OCI-LY7 (cell line): ENCODE data around the gene NDUFC2. TPM values are rescaled to one million over a fixed set of nuclear protein-coding genes. Genes with fewer than 3 reads are reported as not detected.

Experiments
- BruUV-seq: library from RNA; stranded (reverse); fragments of 400-500 nt; replicated peaks from 2 replicates; lab custom pipeline; 2021; lab: Mats Ljungman, UMichigan
- CTCF ChIA-PET: fragments of 300-600 bp; sonication (Branson Sonifier 250); formaldehyde crosslinking; loops from one replicate; lab custom pipeline; 2022; ENCODE audit warnings: antibody characterized with exemption; ENCODE audit not compliant: unreplicated experiment; lab: Charles Lee
- POLR2A ChIA-PET: fragments of 300-600 bp; sonication (Branson Sonifier 250); formaldehyde crosslinking; loops from one replicate; lab custom pipeline; 2022; ENCODE audit warnings: antibody characterized with exemption; lab: Charles Lee
- DNase-seq: peaks from one replicate; pipeline ENCODE4 v3.0.0-alpha.2; 2015; ENCODE audit warnings: low spot score
- H2AFZ ChIP-seq: fragments of 200-600 bp; sonication (generic), shearing (Covaris generic); 2 replicates; pipeline ENCODE4 v1.6.1; 2014; ENCODE audit warnings: mild to moderate bottlenecking, antibody characterized with exemption, low read length, moderate library complexity
- H3K27ac ChIP-seq: fragments of 200-600 bp; sonication (generic); 2 replicates; pipeline ENCODE4 v1.5.1; 2014; ENCODE audit warnings: mixed run types, low read depth, mild to moderate bottlenecking, moderate library complexity, low read length, inconsistent platforms; ENCODE audit not compliant: poor library complexity, severe bottlenecking
- H3K36me3 ChIP-seq: fragments of 200-600 bp; sonication (generic); 2 replicates; pipeline ENCODE4 v1.6.1; 2014; ENCODE audit warnings: mild to moderate bottlenecking, antibody characterized with exemption, low read length, moderate library complexity, mixed read lengths; ENCODE audit not compliant: insufficient read depth
- H3K4me1 ChIP-seq: fragments of 200-600 bp; sonication (generic); 2 replicates; pipeline ENCODE4 v1.5.1; 2014; ENCODE audit warnings: mild to moderate bottlenecking, low read length; ENCODE audit not compliant: insufficient read depth, poor library complexity, severe bottlenecking
- H3K4me2 ChIP-seq: fragments of 200-600 bp; sonication (generic); 2 replicates; pipeline ENCODE4 v1.6.1; 2014; ENCODE audit warnings: mild to moderate bottlenecking, low read length
- H3K4me3 ChIP-seq: fragments of 200-600 bp; sonication (generic); 2 replicates; pipeline ENCODE4 v1.5.1; 2014; ENCODE audit warnings: mild to moderate bottlenecking, low read depth, low read length; ENCODE audit not compliant: poor library complexity, severe bottlenecking
- H3K79me2 ChIP-seq: fragments of 200-600 bp; sonication (generic); 2 replicates; pipeline ENCODE4 v1.6.1; 2016; ENCODE audit warnings: low read depth, mild to moderate bottlenecking, low read length, moderate library complexity, mixed read lengths; ENCODE audit not compliant: insufficient read depth
- H3K9me2 ChIP-seq: fragments of 200-600 bp; sonication (generic); 2 replicates; pipeline ENCODE4 v1.6.1; 2016; ENCODE audit warnings: mild to moderate bottlenecking, low read length, mixed read lengths; ENCODE audit not compliant: insufficient read depth
- H3K9me3 ChIP-seq: fragments of 200-600 bp; sonication (generic); 2 replicates; pipeline ENCODE4 v1.6.1; 2014; ENCODE audit warnings: mild to moderate bottlenecking, mixed run types, low read length, mixed read lengths
- H4K20me1 ChIP-seq: fragments of 200-600 bp; sonication (generic); 2 replicates; pipeline ENCODE4 v1.6.1; 2014; ENCODE audit warnings: mild to moderate bottlenecking, antibody characterized with exemption, low read length, moderate library complexity, mixed read lengths; ENCODE audit not compliant: insufficient read depth
- EZH2phosphoT487 ChIP-seq: fragments of 200-600 bp; sonication (generic); IDR thresholded peaks from 2 replicates; pipeline ENCODE4 v1.6.1; 2018; ENCODE audit warnings: low read depth, borderline replicate concordance, mild to moderate bottlenecking, mixed run types, antibody characterized with exemption, low read length, moderate library complexity, mixed read lengths
- intact Hi-C: fragments of 100-400 bp; cut with micrococcal nuclease; formaldehyde crosslinking; loops from one replicate; pipeline ENCODE4 v1.10.0; 2022; ENCODE audit not compliant: unreplicated experiment
- total RNA-seq, 2 experiments: library from RNA; depleted of rRNA in 1 of 2; stranded (reverse); fragments of >200 nt in 1 of 2; shearing (Covaris generic) in 1 of 2; gene quantifications; 2 replicates each; pipeline ENCODE4 v1.2.3, GENCODE V29; 2014 to 2022
- TF ChIP-seq, protein P1 (sequence below): fragments of 200-600 bp; sonication (generic); conservative IDR thresholded peaks from 2 replicates; pipeline ENCODE4 v1.5.1; 2014; ENCODE audit warnings: mild to moderate bottlenecking, antibody characterized with exemption, low read length, moderate library complexity, mixed read lengths

The NDUFC2 gene
- total RNA-seq, 2 experiments from 2014 or later = 53.3 to 95.7 TPM

DNA sequence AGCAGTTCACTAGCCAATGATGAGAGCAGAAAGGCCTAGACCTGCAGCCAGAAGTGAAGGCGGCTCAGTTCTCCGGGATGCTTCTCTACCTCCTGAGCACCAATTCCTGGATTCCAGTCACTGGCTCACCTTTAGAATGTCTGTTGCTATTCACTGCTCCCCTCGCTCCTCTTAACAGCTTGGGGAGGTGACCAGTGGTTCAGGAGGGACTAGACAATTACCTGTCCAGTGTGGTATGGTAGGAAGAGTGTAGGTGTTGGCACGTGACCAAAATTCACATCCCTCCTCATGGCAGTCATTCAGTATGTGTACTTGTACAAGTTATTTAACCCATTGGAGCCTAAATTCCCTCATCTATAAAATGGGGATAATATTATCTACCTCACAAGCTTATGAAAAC lies 12.0 kb downstream of the NDUFC2 start:
- ChIA-PET POLR2A (no interaction called here), CTCF (no interaction called here)
- Histone ChIP-seq H2AFZ (no peak overlapping the region), H4K20me1 (no peaks in the 10 kb centered on the region), H3K4me3 (no peak overlapping the region), H3K4me2 (no peak overlapping the region), H3K9me2 (no peaks in the 10 kb centered on the region), H3K9me3 (no peaks in the 10 kb centered on the region), H3K4me1 (no peaks in the 10 kb centered on the region), H3K79me2 (no peaks in the 10 kb centered on the region), H3K36me3 (peaks cover 23% of the 10 kb centered on the region), H3K27ac (no peak overlapping the region)
- TF ChIP-seq, protein P1, sequence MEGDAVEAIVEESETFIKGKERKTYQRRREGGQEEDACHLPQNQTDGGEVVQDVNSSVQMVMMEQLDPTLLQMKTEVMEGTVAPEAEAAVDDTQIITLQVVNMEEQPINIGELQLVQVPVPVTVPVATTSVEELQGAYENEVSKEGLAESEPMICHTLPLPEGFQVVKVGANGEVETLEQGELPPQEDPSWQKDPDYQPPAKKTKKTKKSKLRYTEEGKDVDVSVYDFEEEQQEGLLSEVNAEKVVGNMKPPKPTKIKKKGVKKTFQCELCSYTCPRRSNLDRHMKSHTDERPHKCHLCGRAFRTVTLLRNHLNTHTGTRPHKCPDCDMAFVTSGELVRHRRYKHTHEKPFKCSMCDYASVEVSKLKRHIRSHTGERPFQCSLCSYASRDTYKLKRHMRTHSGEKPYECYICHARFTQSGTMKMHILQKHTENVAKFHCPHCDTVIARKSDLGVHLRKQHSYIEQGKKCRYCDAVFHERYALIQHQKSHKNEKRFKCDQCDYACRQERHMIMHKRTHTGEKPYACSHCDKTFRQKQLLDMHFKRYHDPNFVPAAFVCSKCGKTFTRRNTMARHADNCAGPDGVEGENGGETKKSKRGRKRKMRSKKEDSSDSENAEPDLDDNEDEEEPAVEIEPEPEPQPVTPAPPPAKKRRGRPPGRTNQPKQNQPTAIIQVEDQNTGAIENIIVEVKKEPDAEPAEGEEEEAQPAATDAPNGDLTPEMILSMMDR = no peak
- TF ChIP-seq EZH2phosphoT487 = no peak
- intact Hi-C loops = no loop called here
- DNase-seq = no peak
- no TSS peak for BruUV-seq

DNA sequence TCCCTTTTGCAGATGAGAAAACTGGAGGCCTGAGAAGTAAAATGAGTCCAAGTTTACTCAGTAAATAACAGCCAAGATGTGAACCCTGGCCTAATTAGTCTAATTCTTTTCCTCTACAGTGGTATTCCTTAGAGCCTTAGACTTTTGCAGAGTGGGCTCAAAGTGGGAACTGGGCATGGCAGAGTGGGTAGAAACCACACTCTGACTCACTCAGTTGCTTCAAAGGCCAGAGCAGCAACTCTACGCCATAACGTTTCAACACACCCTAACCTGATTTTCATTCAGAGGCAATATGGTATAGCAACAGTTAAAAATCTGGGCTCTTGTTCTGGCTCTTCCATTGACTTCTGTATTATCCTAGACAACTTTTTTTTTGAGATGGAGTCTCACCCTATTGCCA lies 13.2 kb downstream of the NDUFC2 start:
- H3K4me3 ChIP-seq = no peak overlapping the region
- CTCF ChIA-PET = interaction anchor here (0.6 kb wide), 1 partner anchor 948 kb away, joined by 3 read pairs; no protein-coding TSS in a partner anchor
- H2AFZ ChIP-seq = no peak overlapping the region
- intact Hi-C loops = no loop called here
- no peak for DNase-seq
- H3K4me2 ChIP-seq = no peak overlapping the region
- H3K4me1 ChIP-seq = no peaks in the 10 kb centered on the region
- H3K9me2 ChIP-seq = no peaks in the 10 kb centered on the region
- TF ChIP-seq EZH2phosphoT487 = no peak
- BruUV-seq = no TSS peak
- no peaks in the 10 kb centered on the region for H3K79me2 ChIP-seq
- H3K9me3 ChIP-seq = no peaks in the 10 kb centered on the region
- H3K36me3 ChIP-seq = peaks cover 19% of the 10 kb centered on the region
- POLR2A ChIA-PET = interaction anchor here (0.7 kb wide), 1 partner anchor 304 kb away, joined by 3 read pairs; no protein-coding TSS in a partner anchor
- H4K20me1 ChIP-seq = no peaks in the 10 kb centered on the region
- H3K27ac ChIP-seq = no peak overlapping the region

DNA sequence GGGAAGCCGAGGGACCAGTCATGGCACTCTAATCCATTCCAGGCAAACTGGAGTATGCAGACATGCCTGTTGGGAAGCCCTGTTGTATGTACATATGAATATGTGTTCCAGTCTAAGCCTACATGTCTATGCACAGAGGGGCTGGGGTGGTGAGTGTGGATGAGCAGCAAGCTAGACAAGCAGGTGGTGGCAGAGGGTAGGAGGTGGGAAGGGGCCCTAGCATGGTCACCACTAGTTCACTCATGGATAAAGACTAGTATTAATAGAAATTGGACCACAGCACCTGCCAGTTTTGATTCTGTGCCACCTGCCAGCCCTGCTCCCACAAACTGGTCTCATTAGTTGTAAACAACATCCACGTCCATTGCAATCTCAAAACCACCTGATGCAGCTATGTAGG lies 14.5 kb downstream of the NDUFC2 start:
- Histone ChIP-seq H3K4me1 (no peaks in the 10 kb centered on the region), H3K4me2 (no peak overlapping the region), H3K4me3 (no peak overlapping the region), H2AFZ (no peak overlapping the region), H3K36me3 (peaks cover 17% of the 10 kb centered on the region), H4K20me1 (no peaks in the 10 kb centered on the region), H3K9me2 (no peaks in the 10 kb centered on the region), H3K9me3 (no peaks in the 10 kb centered on the region), H3K27ac (no peak overlapping the region), H3K79me2 (no peaks in the 10 kb centered on the region)
- intact Hi-C loops = no loop called here
- TF ChIP-seq EZH2phosphoT487 = no peak
- TF ChIP-seq, protein P1 = no peak
- POLR2A ChIA-PET = no interaction called here
- CTCF ChIA-PET = no interaction called here
- no peak for DNase-seq
- no TSS peak for BruUV-seq
